DMS79 (cell line): ENCODE data around the gene MPPED2.
A peak's percentile ranks its signal among the peaks of the same experiment; 100 is the strongest.

Experiments used
- DNase-seq: peaks from one replicate; lab custom pipeline; 2025; lab: John Stamatoyannopoulos, UW

Gene MPPED2

DNA sequence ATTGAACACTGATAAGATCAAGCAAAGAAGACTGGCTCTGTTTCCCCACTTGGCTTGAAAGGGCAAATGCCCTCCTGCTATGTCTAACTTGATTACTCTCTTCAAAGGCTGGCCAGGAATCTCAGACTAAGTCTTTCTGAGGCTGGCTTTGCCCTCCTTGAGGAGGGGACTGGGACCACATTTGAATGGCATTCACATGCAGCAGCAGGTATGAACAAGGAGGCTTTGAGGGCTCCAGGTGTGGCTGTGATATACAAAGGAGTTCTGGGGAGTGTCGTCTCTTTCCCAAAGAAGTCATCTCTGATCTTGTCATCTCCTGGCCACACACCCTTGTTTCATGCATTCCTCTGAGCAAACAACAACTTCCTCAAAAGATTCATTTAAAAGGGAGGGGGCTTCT is 132.4 kb downstream of the MPPED2 start:
- DNase-seq = no peak

DNA sequence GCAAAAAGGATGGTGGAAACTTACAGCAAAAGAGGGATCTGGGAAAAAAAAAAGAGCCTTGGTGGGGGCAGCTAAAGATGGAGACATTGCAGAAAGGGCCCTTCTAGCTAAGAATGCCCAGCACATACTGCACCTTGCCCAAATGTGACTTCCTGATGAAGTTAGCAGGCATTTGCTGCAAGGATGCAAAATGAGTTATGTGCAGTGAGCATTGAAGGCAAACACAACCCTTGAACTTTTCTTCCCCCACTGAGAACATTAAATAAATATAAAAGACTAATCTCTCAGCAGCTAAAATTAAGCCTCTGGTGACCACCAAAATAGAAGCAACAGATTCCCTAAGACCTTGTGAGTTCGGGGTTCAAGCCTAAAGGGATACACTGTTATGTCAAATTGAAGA is 133.3 kb downstream of the MPPED2 start:
- DNase-seq = no peak

- no peak for DNase-seq
Measured at GRCh38 chr11:30452114-30452513, 134.0 kb downstream of the MPPED2 start.

- DNase-seq = no peak
Measured at GRCh38 chr11:30451626-30452025, 134.5 kb downstream of the MPPED2 start.

- no peak for DNase-seq
Measured at GRCh38 chr11:30451167-30451566, 135.0 kb downstream of the MPPED2 start.

DNA sequence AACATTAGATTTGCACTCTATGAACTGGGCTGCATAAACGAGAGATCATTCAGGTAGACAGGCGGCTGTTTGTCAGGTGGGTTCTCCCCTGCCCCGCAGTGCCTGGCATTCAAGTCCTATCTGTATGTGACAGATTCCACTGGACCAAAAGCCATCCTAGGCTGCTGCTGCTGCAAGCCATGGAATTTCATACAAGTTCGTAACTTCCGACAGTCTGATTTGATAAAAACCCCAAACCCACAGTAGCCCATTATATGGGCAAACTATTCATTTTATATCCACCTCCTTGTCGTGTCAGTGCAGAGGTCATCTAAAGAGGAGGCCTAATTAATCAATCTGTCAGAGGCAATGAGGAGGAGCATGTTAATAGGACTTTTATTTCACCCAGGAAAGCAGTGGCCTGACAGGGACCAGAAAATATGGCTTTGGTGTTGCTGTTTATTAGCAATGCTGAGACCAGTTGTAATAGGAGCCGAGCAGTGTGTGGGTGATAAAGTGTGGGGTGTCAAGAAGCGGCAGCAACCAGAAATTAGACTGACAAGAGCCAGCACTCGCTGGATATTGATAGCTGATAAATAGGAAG is 139.0 kb downstream of the MPPED2 start:
- no peak for DNase-seq

DNA sequence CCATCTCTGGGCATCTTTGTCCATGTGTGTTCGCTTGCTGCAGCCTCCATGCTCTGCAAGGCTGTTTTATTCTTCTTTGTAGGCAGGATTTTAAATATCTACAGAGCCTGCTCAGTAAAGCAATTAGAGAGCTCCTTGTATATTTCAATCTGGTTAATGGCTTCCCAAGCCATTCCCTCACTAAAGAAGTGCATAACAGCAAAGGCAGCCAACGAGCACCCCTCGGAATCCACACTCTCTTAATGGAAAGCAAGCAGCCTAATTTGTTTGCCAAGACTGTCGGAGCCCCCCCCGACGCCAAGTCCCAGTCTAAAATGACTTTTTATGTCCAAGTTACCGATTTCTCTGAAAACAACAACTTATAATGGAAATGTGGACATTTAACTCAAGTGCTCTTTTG is 139.6 kb downstream of the MPPED2 start:
- DNase-seq = peak; percentile 25

- DNase-seq = no peak
Measured at GRCh38 chr11:30445056-30445455, 141.1 kb downstream of the MPPED2 start.

DNA sequence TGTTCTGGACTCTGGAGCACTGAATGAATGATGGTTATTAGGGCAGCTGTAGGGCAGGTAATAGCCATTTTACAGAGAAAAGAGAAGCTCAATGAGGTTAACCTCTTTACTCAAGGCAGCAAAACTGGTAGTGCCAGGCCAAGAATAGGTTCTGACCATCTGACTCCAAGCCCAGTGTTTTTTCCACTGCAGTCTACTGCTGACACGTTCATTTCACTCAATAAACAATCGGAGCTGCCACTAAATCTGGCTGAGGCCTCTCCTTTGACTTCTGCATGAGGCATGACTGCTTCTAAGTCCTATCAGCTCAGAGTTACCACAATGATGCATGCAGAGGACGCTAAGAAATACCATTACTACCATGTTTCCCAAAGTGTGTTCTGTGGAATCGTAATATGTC is 145.6 kb downstream of the MPPED2 start:
- DNase-seq = no peak

GRCh38 chr11:30436801-30437200 is 149.4 kb downstream of the MPPED2 start:
- DNase-seq = no peak

DNA sequence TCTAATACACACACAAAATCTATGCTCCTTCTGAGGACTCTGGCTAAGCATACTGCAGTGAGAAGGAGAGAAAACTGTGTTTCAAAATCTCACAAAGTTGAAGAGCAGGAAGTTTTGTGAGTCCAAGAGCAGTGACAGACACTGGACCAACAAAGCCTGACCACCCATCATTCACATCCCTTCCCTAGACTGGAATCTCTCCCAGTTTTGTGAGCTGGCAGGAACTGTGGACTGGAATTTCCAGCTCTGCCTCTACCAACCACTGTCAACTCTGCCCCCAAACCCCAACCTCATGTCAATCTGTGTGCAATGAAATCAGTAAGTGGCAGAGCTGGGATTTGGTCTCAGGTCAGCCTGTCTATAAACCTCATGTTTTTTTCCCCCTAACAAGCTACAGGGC is 150.7 kb downstream of the MPPED2 start:
- DNase-seq = no peak

GRCh38 chr11:30434901-30435300 is 151.3 kb downstream of the MPPED2 start:
- no peak for DNase-seq

DNA sequence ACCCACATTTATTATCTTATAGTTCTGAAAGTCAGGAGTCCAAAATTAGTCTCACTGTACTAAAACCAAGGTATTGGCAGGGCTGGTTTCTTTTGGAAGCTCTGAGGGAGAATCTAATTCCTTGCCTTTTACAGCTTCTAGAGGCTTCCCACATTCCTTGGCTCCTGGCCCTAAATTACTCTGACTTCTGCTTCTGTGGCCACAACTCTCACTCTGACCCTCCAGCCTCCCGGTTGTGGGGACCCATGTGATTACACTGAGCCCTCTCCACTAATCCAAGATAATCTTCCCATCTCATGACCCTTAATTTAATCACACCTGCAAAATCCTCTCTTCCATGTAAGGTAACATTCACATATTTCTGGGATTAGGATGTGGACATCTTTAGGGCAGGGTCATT is 152.3 kb downstream of the MPPED2 start:
- DNase-seq = no peak

DNA sequence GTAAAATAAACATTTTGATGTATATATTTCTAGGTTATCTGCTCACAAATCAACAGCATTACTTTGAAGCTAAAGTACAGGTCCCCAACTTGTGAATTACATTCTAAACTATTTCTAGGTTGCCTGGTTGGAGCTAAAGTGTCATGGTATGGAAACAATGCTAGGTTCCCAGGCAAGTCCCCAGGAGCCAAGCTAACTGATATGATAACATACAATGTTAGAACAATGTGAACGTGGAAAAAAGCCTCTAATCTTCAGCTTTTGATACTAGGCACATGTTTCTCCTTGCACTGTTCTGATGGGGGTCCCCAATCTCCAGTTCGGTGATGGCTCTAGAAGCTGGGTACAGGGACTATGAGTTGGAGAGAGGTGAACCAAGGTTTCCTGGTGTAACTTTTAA is 153.4 kb downstream of the MPPED2 start:
- DNase-seq = no peak

GRCh38 chr11:30432178-30432577 is 154.0 kb downstream of the MPPED2 start:
- no peak for DNase-seq

- no peak for DNase-seq
Measured at GRCh38 chr11:30431127-30431814, 154.9 kb downstream of the MPPED2 start.

DNA sequence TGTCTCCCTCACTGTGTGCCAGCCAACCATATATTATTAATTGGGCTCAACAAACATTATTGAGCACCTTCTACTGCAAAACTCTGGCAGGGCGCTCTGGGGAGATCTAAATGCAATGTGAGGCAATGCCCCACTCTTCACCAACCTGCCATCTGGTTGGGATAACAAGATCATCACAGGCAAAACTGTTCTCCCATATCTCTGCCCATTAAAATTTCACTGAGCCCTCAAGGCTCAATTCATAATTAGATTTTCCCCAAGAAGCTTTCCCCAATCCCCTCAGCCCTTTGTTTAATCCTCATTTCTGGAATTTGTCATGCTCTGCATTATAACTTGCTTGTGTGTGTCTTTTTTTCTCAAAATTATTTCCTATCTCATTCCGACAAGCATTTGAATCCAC is 156.6 kb downstream of the MPPED2 start:
- DNase-seq = no peak

GRCh38 chr11:30426781-30427180 is 159.4 kb downstream of the MPPED2 start:
- DNase-seq = no peak

DNA sequence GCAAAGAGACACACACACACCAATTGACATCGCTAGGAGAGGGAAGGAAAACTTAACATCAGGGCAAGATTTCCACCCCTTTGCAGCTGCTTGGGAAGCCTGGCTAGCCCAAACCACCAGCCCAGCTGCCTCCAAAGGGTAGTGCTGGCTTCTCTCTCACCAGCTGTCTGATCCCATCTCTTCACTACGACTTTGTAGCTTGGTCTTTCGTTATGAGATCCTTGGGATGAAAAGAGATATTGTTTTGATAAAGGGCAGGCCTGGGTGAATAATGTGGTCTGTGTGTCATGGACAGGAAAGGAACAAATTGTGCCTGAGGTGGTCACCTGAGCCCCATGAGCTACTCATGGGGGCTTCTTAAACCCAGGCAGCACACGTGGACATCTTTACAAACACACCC is 161.3 kb downstream of the MPPED2 start:
- no peak for DNase-seq

- DNase-seq = no peak
Measured at GRCh38 chr11:30424321-30424720, 161.8 kb downstream of the MPPED2 start.

DNA sequence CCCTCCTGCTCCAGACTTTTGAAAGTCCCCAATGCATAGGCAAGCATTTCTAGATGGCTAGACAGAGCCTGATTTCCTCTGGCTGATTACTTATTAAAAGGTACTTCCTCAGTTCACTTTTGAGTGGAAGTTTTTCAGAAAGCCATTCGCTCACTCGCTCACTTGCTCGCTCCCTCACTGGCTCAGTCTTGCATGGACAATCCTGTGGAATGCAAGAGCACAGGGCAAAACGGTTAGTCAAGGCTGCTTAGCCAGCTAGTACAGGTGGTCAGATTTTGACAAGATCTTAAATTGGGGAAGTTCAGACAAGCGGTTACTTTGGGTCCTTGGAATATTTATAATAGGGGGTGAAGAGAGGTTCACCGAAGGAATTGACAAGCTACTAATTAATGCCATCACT is 162.3 kb downstream of the MPPED2 start:
- DNase-seq = no peak

GRCh38 chr11:30423279-30423648 is 162.9 kb downstream of the MPPED2 start:
- DNase-seq = no peak

GRCh38 chr11:30422447-30423278 is 163.5 kb downstream of the MPPED2 start:
- no peak for DNase-seq
